ENCODE results near the gene WWP2. TPM values are rescaled to one million over a fixed set of nuclear protein-coding genes. Genes with fewer than 3 reads are reported as not detected.
"Not testable (repeated sequence)": the region's sequence is repeated elsewhere in the genome, so short reads cannot be mapped to it uniquely, and the experiment has no call there.

The WWP2 gene
- total RNA-seq, 1 donor from 2014 or later = 38.8 TPM

DNA sequence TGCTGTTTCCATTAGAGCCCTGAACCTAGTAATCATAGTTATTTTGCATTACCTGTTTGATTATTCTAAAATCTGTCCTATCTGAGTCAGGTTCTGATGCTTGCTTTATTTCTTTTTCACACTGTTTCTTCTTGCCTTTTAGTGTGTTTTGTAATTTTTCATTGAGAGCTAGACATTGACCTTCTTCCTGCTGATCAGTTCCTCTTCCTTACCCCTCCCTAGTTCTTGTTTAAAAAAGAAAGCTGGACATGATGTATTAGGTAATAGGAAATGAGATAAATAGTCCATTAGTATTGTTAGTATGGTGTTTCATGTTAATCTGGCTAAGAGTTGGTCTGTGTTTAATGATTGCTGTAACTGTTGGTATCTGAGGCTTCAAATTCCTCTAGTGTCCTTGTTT, 13.4 kb downstream of the WWP2 start:
- no peak overlapping the region for H3K4me3 Mint-ChIP-seq
- peaks cover 4% of the 10 kb centered on the region for H3K36me3 Mint-ChIP-seq
- TF ChIP-seq, protein P1, sequence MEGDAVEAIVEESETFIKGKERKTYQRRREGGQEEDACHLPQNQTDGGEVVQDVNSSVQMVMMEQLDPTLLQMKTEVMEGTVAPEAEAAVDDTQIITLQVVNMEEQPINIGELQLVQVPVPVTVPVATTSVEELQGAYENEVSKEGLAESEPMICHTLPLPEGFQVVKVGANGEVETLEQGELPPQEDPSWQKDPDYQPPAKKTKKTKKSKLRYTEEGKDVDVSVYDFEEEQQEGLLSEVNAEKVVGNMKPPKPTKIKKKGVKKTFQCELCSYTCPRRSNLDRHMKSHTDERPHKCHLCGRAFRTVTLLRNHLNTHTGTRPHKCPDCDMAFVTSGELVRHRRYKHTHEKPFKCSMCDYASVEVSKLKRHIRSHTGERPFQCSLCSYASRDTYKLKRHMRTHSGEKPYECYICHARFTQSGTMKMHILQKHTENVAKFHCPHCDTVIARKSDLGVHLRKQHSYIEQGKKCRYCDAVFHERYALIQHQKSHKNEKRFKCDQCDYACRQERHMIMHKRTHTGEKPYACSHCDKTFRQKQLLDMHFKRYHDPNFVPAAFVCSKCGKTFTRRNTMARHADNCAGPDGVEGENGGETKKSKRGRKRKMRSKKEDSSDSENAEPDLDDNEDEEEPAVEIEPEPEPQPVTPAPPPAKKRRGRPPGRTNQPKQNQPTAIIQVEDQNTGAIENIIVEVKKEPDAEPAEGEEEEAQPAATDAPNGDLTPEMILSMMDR (conservative IDR thresholded peaks at IDR 0.05) = no peak
- DNase-seq (ENCODE audit: extremely low spot score, unreplicated experiment) = no peak
- H3K4me1 Mint-ChIP-seq (ENCODE audit: unreplicated experiment) = peaks cover 10% of the 10 kb centered on the region
- peaks cover 6% of the 10 kb centered on the region for H3K9me3 Mint-ChIP-seq
- H3K27ac Mint-ChIP-seq = no peak overlapping the region
- no peaks in the 10 kb centered on the region for H3K27me3 Mint-ChIP-seq

DNA sequence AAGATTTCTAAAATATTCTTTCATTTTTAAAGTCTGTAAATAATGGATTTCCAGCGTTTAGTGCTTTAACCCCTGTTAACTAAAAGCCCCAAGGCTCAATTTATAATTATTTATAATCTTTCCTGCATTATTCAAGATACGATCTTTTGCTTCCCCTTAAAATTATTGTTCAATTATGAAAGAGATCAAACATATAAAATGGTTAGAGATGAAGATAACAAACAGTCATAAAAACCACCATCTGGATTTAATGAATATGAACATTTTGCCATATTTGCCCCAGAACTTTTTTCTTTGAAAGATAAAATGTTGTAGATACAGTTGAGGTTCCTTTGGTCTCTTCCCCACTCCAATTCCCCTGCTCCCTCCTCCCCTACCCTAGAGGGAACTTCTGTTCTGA, 17.6 kb downstream of the WWP2 start:
- DNase-seq (ENCODE audit: extremely low spot score, unreplicated experiment) = no peak
- TF ChIP-seq, protein P1 (conservative IDR thresholded peaks at IDR 0.05) = no peak
- H3K27ac Mint-ChIP-seq = no peak overlapping the region
- H3K9me3 Mint-ChIP-seq = peaks cover 6% of the 10 kb centered on the region
- H3K4me1 Mint-ChIP-seq (ENCODE audit: unreplicated experiment) = no peaks in the 10 kb centered on the region
- no peaks in the 10 kb centered on the region for H3K27me3 Mint-ChIP-seq
- no peak overlapping the region for H3K4me3 Mint-ChIP-seq
- H3K36me3 Mint-ChIP-seq = peaks cover 4% of the 10 kb centered on the region

DNA sequence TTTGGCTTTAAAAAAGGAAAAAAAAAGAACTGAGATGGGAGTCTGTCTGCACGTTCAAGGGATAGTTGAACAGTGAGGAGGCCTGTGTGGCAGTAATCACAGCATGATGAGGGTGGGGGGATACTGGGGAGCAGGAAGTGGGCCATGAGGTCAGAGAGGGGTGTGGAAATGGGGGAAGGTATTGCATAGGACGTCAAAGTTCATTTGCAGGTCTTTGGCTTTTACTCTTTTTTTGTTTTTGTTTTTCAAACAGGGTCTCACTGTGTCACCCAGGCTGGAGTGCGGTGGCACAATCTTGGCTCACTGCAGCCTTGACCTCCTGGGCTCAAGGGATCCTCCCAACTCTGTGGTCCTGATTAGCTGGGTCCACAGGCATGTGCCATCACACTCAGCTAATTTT, 19.0 kb downstream of the WWP2 start:
- TF ChIP-seq, protein P1 (conservative IDR thresholded peaks at IDR 0.05) = no peak
- no peaks in the 10 kb centered on the region for H3K27me3 Mint-ChIP-seq
- no peak overlapping the region for H3K4me3 Mint-ChIP-seq
- no peaks in the 10 kb centered on the region for H3K9me3 Mint-ChIP-seq
- H3K4me1 Mint-ChIP-seq (ENCODE audit: unreplicated experiment) = no peaks in the 10 kb centered on the region
- DNase-seq (ENCODE audit: extremely low spot score, unreplicated experiment) = no peak
- H3K36me3 Mint-ChIP-seq = no peaks in the 10 kb centered on the region
- no peak overlapping the region for H3K27ac Mint-ChIP-seq

DNA sequence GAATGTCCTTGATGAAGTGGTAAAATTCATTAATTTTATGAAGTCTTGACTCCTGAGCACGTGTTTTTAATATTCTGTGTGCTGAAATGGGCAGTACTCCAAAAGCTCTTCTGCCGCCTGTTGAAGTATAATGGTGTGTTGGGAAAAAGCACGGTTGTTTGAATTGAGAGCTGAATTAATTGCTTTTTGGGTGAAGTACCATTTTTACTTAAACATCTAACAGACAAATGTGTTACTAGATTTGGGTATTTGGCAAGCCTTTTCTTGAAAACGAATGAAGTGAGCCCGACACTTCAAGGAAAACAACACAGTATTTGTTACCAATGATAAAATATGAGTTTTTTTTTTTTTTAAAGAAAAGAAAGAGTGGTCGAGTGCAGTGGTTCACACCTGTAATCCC, 22.5 kb downstream of the WWP2 start:
- H3K36me3 Mint-ChIP-seq = peaks cover 8% of the 10 kb centered on the region
- H3K27ac Mint-ChIP-seq = no peak overlapping the region
- H3K9me3 Mint-ChIP-seq = no peaks in the 10 kb centered on the region
- no peaks in the 10 kb centered on the region for H3K4me1 Mint-ChIP-seq (ENCODE audit: unreplicated experiment)
- TF ChIP-seq, protein P1 (conservative IDR thresholded peaks at IDR 0.05) = no peak
- no peaks in the 10 kb centered on the region for H3K27me3 Mint-ChIP-seq
- H3K4me3 Mint-ChIP-seq = no peak overlapping the region
- DNase-seq (ENCODE audit: extremely low spot score, unreplicated experiment) = no peak

DNA sequence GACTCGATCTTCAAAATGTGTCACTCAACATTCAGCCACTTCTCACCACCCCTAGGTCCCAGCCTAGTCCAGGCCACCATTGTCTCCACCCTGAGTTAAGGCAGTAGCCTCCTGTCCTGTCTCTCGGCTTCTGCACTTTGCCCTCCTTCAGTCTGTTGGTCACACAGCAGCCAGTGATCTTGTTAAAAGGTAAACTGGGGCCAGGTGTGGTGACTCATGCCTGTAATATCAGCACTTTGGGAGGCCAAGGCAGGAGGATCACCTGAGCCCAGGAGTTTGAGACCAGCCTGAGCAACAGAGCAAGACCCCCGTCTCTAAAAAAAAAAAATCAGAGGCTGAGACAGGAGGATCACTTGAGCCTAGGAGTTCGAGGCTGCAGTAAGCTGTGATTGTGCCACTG, 25.8 kb downstream of the WWP2 start:
- Mint-ChIP-seq H3K4me3 (no peak overlapping the region), H3K27ac (no peak overlapping the region), H3K36me3 (peaks cover 8% of the 10 kb centered on the region), H3K4me1 (ENCODE audit: unreplicated experiment) (no peaks in the 10 kb centered on the region), H3K27me3 (no peaks in the 10 kb centered on the region), H3K9me3 (no peaks in the 10 kb centered on the region)
- TF ChIP-seq, protein P1 (conservative IDR thresholded peaks at IDR 0.05) = no peak
- DNase-seq (ENCODE audit: extremely low spot score, unreplicated experiment) = no peak

DNA sequence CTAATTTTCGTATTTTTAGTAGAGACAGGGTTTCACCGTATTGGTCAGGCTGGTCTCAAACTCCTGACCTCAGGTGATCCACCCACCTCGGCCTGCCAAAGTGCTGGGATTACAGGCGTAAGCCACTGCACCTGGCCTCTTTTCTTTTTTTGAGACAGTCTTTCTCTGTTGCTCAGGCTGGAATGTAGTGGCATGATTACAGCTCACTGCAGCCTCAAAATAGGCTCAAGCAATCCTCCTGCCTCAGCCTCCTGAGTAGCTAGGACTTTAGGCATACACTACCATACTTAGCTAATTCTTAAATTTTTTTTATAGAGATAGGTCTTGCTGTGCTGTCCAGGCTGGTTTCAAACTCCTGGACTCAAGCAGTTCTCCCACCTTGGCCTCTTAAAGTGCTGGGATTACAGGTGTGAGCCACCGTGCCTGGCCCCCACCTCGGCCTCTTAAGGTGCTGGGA, 29.3 kb downstream of the WWP2 start:
- H3K36me3 Mint-ChIP-seq = peaks cover 12% of the 10 kb centered on the region

More for the DNA sequence above, 29.3 kb downstream of the WWP2 start:
- not testable (repeated sequence) for H3K4me3 Mint-ChIP-seq; H3K27me3 Mint-ChIP-seq; H3K9me3 Mint-ChIP-seq; H3K27ac Mint-ChIP-seq; H3K4me1 Mint-ChIP-seq (ENCODE audit: unreplicated experiment); DNase-seq (ENCODE audit: extremely low spot score, unreplicated experiment)
